ENCODE results near the gene MED12L.

The MED12L gene

DNA sequence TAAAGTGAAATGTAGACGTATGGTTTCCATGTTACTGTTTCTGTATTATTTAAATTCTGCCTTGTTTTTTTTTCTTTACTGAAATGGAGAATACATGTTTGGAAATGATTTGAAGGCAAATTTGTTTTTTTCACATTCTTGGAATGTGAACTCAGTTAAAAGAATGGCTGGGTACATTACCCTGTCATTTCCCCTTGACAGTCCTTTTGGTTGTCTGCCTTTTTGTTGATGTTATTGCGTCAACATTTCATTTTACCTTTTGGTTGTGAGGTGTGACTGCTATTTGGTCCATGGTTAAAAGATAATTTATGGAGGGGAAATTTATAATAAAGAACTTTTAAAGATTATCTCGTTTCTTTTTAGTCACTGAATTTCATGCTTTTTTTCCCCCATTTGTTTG is 120.7 kb downstream of the MED12L start:
- Histone ChIP-seq H3K9me3 (ENCODE audit: low read length) (no peaks in the 10 kb centered on the region), H3K27ac (ENCODE audit: low read depth, low read length) (no peak overlapping the region), H3K4me1 (ENCODE audit: insufficient read depth, low read length) (no peaks in the 10 kb centered on the region), H3K9ac (ENCODE audit: low read length) (no peak overlapping the region), H3K4me3 (ENCODE audit: low read depth in 1 of 2, low read length in 2 of 2) (no peak overlapping the region), H3K36me3 (ENCODE audit: insufficient read depth, low read length) (no peaks in the 10 kb centered on the region), H3K27me3 (ENCODE audit: control insufficient read depth in 1 of 2, insufficient read depth in 2 of 2, low read length in 2 of 2) (no peaks in the 10 kb centered on the region)

DNA sequence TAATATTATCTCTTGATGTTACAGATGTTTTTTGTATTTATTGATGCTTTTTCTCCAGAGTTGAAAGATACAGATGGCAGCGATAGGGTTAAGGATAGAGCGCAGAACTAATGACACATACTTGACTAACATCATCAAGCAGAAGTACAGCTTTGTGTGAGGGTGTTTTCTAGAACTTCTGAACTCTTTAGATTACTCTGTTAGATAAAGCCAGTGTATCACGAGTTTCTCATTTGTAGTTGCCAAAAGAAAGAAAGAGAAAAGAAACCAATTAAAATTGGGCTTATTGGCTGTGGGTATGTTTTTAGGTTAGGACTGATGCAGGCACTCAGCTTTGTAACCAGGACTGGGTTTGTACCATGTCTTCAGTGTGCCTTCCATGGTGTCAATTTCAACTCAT is 124.2 kb downstream of the MED12L start:
- H3K4me3 ChIP-seq (ENCODE audit: low read depth in 1 of 2, low read length in 2 of 2): no peak overlapping the region
- no peaks in the 10 kb centered on the region for H3K4me1 ChIP-seq (ENCODE audit: insufficient read depth, low read length)
- no peaks in the 10 kb centered on the region for H3K27me3 ChIP-seq (ENCODE audit: control insufficient read depth in 1 of 2, insufficient read depth in 2 of 2, low read length in 2 of 2)
- H3K36me3 ChIP-seq (ENCODE audit: insufficient read depth, low read length): no peaks in the 10 kb centered on the region
- H3K9ac ChIP-seq (ENCODE audit: low read length): no peak overlapping the region
- H3K27ac ChIP-seq (ENCODE audit: low read depth, low read length): no peak overlapping the region
- no peaks in the 10 kb centered on the region for H3K9me3 ChIP-seq (ENCODE audit: low read length)

DNA sequence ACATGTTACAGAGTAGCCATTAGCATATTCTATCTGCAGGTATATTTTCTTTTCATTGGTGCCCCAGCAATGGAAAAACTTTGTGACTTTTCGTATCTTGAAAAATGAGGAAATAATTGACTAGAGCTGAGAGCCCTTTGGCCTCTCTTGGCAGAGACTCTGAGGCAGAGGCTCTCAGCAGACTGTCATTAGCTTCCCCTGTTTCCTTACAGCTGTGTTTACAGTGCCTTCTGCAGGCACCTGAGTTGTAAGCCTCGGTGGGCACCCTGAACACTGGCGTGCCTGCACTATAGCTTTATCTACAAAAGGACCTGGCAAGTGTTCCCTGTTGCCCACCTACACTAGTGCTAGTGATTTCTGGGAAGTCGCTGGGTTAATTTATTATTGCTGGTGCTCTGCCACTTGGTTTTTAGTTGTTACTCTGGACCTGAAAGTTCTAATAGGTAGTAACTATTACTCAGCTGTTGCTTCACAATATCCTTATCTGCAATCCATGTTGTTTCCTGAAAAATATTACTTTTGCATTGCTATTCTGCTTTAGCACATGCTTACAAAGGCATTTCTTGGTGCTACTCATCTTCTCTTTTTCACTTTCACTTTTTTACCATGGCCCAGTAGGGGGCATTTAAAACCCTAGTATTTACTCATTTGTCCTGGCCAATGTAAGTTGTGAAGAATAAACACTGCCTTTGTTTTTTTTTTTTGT is 125.4 kb downstream of the MED12L start:
- H3K4me3 ChIP-seq (ENCODE audit: low read depth in 1 of 2, low read length in 2 of 2): no peak overlapping the region
- H3K9me3 ChIP-seq (ENCODE audit: low read length): no peaks in the 10 kb centered on the region
- no peaks in the 10 kb centered on the region for H3K36me3 ChIP-seq (ENCODE audit: insufficient read depth, low read length)
- H3K27me3 ChIP-seq (ENCODE audit: control insufficient read depth in 1 of 2, insufficient read depth in 2 of 2, low read length in 2 of 2): no peaks in the 10 kb centered on the region
- no peak overlapping the region for H3K9ac ChIP-seq (ENCODE audit: low read length)
- H3K4me1 ChIP-seq (ENCODE audit: insufficient read depth, low read length): no peaks in the 10 kb centered on the region
- no peak overlapping the region for H3K27ac ChIP-seq (ENCODE audit: low read depth, low read length)

DNA sequence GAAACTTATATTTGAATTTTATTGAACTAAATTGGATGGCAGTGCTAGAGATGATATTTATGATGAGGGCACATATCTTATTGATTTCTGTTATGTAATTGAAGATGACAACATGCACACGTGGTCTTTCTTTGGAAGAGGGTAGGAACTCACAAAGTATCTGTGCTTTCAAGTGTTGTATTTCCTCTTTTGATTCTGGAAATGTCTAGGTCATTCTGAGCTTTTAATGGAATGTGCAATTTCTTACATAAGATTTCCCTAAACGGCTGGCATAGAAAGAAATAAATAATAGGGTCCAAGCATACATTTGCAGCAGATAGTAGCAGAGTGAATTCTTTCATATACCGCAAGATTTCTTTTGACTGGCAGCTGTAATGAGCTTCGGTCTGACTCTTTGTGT is 127.7 kb downstream of the MED12L start:
- Histone ChIP-seq H3K27ac (ENCODE audit: low read depth, low read length) (no peak overlapping the region), H3K36me3 (ENCODE audit: insufficient read depth, low read length) (no peaks in the 10 kb centered on the region), H3K4me1 (ENCODE audit: insufficient read depth, low read length) (no peaks in the 10 kb centered on the region), H3K9me3 (ENCODE audit: low read length) (no peaks in the 10 kb centered on the region), H3K4me3 (ENCODE audit: low read depth in 1 of 2, low read length in 2 of 2) (no peak overlapping the region), H3K27me3 (ENCODE audit: control insufficient read depth in 1 of 2, insufficient read depth in 2 of 2, low read length in 2 of 2) (no peaks in the 10 kb centered on the region), H3K9ac (ENCODE audit: low read length) (no peak overlapping the region)

DNA sequence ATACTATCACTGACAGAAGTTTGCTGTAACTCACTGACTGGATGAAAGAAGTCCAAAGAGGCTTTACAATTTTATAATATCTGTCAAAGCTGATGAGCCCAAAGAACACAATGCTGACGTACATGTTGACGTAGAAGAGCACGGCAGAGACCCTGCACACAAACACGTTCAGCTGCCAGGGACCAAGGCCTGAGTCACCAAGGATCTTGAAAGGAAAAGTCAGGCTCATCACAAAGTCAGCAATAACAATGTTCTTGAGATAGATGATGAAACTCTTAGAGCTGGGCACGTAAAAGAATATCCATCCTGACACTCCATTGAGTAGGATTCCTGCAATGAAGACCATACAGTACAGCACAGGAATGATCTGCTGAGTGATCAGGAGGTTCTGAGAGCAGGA is 128.4 kb downstream of the MED12L start:
- H3K4me3 ChIP-seq (ENCODE audit: low read depth in 1 of 2, low read length in 2 of 2): no peak overlapping the region
- no peaks in the 10 kb centered on the region for H3K36me3 ChIP-seq (ENCODE audit: insufficient read depth, low read length)
- no peaks in the 10 kb centered on the region for H3K27me3 ChIP-seq (ENCODE audit: control insufficient read depth in 1 of 2, insufficient read depth in 2 of 2, low read length in 2 of 2)
- no peak overlapping the region for H3K27ac ChIP-seq (ENCODE audit: low read depth, low read length)
- H3K4me1 ChIP-seq (ENCODE audit: insufficient read depth, low read length): no peaks in the 10 kb centered on the region
- H3K9me3 ChIP-seq (ENCODE audit: low read length): no peaks in the 10 kb centered on the region
- H3K9ac ChIP-seq (ENCODE audit: low read length): no peak overlapping the region

DNA sequence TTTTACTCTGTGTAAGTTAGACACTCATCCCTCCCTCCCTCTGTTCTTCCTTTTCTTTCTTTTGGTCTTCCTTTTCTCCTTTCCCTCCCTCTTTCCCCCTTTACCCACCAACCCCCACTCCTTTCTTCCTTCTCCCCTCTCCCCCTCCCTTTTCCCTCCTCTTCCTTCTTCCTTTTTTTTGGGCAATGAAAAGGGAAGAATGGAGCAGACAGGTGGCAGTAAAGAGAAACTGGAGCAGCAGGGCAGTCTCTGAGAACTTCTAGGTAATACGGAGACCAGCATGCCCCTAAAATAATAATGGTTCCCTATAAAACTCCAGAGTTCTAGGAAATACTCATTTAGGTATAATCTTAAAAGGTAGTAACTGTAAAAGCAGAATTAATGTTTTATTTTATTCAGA is 129.0 kb downstream of the MED12L start:
- no peaks in the 10 kb centered on the region for H3K36me3 ChIP-seq (ENCODE audit: insufficient read depth, low read length)
- no peak overlapping the region for H3K27ac ChIP-seq (ENCODE audit: low read depth, low read length)
- H3K9ac ChIP-seq (ENCODE audit: low read length): no peak overlapping the region
- H3K4me1 ChIP-seq (ENCODE audit: insufficient read depth, low read length): no peaks in the 10 kb centered on the region
- H3K9me3 ChIP-seq (ENCODE audit: low read length): no peaks in the 10 kb centered on the region
- H3K27me3 ChIP-seq (ENCODE audit: control insufficient read depth in 1 of 2, insufficient read depth in 2 of 2, low read length in 2 of 2): no peaks in the 10 kb centered on the region
- H3K4me3 ChIP-seq (ENCODE audit: low read depth in 1 of 2, low read length in 2 of 2): no peak overlapping the region

DNA sequence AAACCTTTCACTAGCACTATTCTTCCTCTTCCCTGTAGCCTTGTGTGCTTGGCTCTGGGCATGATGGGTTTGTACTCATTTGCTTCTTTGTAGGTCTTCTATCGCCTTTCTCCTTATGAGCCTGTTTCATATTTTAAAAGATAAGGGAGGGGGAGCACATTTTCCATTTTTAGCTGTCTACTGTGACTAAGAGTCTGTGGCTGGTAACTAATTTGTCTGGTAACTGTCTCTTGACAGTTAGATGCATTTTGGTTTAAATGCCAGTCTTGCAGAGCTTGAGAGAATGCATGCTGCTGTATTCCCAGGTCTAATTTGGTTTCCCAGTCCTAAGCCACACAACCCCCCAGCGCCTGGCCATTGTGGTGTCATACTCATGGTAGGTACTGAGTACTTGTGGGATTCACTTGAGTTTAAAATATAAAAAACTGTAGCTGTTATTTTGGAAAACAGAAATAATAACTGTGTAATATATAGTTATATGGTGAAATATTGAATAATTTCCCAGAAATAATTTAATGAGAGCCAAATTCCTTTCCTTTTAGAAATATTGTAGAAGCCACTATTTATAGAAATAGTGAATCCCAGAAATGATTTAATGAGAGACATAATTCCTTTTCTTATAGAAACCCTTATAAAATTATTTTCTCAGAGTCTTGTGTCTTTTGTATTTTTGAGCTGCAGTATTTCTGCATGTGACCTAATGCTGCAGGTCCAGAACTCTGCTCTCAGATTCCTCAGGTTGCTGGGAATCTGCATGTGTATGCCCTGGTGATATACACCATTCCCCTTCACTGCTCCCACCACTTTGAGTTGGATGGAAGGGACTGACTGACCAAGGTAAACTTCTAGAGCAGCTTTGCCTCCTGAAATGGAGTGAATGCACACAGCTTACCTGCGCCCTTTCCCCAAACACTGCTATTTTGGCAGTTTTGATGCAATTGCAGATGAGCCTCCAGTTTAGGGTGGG is 131.5 kb downstream of the MED12L start:
- Histone ChIP-seq H3K4me3 (ENCODE audit: low read depth in 1 of 2, low read length in 2 of 2) (no peak overlapping the region), H3K27ac (ENCODE audit: low read depth, low read length) (no peak overlapping the region), H3K9ac (ENCODE audit: low read length) (no peak overlapping the region), H3K27me3 (ENCODE audit: control insufficient read depth in 1 of 2, insufficient read depth in 2 of 2, low read length in 2 of 2) (no peaks in the 10 kb centered on the region), H3K9me3 (ENCODE audit: low read length) (no peaks in the 10 kb centered on the region), H3K36me3 (ENCODE audit: insufficient read depth, low read length) (no peaks in the 10 kb centered on the region), H3K4me1 (ENCODE audit: insufficient read depth, low read length) (no peaks in the 10 kb centered on the region)

DNA sequence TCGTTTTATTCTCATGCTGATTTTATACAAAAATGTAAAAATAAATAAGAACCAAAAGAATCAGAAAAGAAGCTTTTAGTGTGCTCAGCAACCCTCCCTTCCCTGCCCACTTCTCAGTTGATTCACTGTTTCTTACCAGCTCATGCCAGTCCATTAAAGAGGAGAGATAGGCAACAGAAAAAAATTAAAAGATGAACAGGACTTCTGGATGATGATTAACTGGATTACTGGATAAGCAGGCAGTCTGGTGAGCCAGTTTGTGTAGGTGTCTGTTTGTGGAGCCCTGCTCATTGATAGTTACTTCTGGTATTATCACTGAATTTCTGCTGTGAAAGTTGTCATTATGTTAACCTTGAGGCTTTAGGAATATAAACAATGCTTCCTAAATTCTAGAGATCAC is 132.7 kb downstream of the MED12L start:
- Histone ChIP-seq H3K4me1 (ENCODE audit: insufficient read depth, low read length) (no peaks in the 10 kb centered on the region), H3K36me3 (ENCODE audit: insufficient read depth, low read length) (no peaks in the 10 kb centered on the region), H3K9ac (ENCODE audit: low read length) (no peak overlapping the region), H3K9me3 (ENCODE audit: low read length) (no peaks in the 10 kb centered on the region), H3K27ac (ENCODE audit: low read depth, low read length) (no peak overlapping the region), H3K27me3 (ENCODE audit: control insufficient read depth in 1 of 2, insufficient read depth in 2 of 2, low read length in 2 of 2) (no peaks in the 10 kb centered on the region), H3K4me3 (ENCODE audit: low read depth in 1 of 2, low read length in 2 of 2) (no peak overlapping the region)

DNA sequence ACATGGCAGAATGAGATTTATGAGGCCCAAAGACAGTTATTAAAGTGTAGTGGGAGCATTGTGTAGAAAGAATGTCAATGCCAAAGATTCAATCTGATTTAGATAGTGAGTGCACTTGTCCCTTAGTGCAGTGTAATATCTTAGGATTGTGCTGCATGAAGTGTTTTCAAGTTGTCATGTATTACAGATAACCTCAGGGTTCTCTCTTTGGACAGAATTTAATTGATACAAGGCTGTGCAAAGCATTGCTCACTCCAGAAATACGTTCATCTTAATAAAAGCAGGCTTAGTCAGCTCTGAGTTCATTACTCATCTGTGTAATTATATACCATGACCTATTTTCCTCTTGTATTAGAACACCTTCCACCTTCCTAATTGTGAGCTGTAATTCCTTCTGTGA is 133.6 kb downstream of the MED12L start:
- Histone ChIP-seq H3K27ac (ENCODE audit: low read depth, low read length) (no peak overlapping the region), H3K27me3 (ENCODE audit: control insufficient read depth in 1 of 2, insufficient read depth in 2 of 2, low read length in 2 of 2) (no peaks in the 10 kb centered on the region), H3K9me3 (ENCODE audit: low read length) (no peaks in the 10 kb centered on the region), H3K4me3 (ENCODE audit: low read depth in 1 of 2, low read length in 2 of 2) (no peak overlapping the region), H3K4me1 (ENCODE audit: insufficient read depth, low read length) (no peaks in the 10 kb centered on the region), H3K9ac (ENCODE audit: low read length) (no peak overlapping the region), H3K36me3 (ENCODE audit: insufficient read depth, low read length) (no peaks in the 10 kb centered on the region)

DNA sequence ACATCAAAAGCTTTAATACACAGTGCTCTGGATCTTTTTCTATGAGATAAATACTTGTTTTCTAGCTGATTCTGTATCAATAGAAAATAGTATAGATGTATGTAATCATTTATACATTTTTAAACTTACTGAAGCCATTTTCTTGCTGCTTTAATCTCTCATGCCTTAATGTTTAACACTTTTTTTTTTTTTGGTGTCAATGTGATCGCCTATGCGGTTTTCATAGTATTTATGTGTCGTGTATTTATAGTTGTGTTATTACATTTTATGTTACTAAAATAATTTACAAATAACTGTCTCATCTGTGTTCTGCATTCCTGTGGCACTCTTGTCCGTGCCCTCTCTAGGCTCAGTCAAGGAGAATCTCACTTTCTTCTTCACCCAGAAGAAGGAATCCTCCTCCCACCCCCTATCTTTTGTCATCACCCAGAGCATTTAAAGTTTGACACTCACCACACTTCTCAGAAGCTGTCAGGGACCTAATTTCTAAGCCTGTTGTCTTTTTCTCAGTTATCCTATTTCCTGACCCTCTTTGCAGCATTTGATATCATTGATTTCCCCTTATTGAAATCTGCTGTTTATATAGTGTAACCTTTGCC is 138.9 kb downstream of the MED12L start:
- Histone ChIP-seq H3K4me1 (ENCODE audit: insufficient read depth, low read length) (peaks cover 21% of the 10 kb centered on the region), H3K27me3 (ENCODE audit: control insufficient read depth in 1 of 2, insufficient read depth in 2 of 2, low read length in 2 of 2) (no peaks in the 10 kb centered on the region), H3K9ac (ENCODE audit: low read length) (no peak overlapping the region), H3K27ac (ENCODE audit: low read depth, low read length) (no peak overlapping the region), H3K36me3 (ENCODE audit: insufficient read depth, low read length) (no peaks in the 10 kb centered on the region), H3K4me3 (ENCODE audit: low read depth in 1 of 2, low read length in 2 of 2) (no peak overlapping the region), H3K9me3 (ENCODE audit: low read length) (no peaks in the 10 kb centered on the region)

DNA sequence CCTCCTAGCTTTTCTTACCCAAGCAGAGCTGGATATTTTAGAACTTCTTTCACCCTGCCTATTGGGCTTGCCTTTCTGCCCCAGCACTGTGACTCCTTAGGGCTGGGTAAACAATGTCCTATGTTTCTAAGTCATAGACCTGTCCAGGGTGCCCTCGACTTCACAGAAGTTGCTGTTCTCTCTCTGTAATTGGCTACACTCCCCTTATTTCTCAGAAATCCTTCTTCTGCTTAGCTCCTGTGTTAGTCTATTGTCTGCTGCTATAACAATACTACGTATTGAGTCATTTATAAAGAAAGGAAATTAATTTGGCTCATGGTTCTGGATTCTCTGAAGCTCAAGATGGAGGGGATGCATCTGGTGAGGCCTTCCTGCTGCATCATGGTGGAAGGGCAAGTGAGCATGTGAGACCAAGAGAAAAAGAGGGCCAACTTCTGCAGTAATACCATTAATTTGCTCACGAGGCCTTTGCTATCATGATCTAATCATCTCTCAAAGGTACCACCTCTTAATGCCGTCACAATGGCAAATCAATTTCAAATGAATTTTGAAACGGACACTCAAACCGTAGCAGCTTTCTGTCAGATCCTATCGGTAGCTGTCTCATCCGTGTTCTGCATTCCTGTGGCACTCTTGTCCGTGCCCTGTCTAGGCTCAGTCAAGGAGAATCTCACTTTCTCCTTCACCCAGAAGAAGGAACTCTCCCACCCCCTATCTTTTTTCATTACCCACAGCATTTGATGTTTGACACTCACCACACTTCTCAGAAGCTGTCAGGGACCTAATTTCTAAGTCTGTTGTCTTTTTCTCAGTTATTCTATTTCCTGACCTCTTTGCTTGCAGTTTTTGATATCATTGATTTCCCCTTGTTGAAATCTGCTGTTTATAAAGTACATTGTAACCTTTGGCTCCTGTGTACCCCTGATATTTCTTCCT is 139.8 kb downstream of the MED12L start:
- Histone ChIP-seq H3K9ac (ENCODE audit: low read length) (no peak overlapping the region), H3K4me1 (ENCODE audit: insufficient read depth, low read length) (peaks cover 21% of the 10 kb centered on the region), H3K4me3 (ENCODE audit: low read depth in 1 of 2, low read length in 2 of 2) (no peak overlapping the region), H3K27me3 (ENCODE audit: control insufficient read depth in 1 of 2, insufficient read depth in 2 of 2, low read length in 2 of 2) (no peaks in the 10 kb centered on the region), H3K9me3 (ENCODE audit: low read length) (no peaks in the 10 kb centered on the region), H3K27ac (ENCODE audit: low read depth, low read length) (no peak overlapping the region), H3K36me3 (ENCODE audit: insufficient read depth, low read length) (no peaks in the 10 kb centered on the region)
